ENCODE data around the gene ALDH3B2.
"Not testable (repeated sequence)": the region's sequence is repeated elsewhere in the genome, so short reads cannot be mapped to it uniquely, and the experiment has no call there.

Gene ALDH3B2, protein sequence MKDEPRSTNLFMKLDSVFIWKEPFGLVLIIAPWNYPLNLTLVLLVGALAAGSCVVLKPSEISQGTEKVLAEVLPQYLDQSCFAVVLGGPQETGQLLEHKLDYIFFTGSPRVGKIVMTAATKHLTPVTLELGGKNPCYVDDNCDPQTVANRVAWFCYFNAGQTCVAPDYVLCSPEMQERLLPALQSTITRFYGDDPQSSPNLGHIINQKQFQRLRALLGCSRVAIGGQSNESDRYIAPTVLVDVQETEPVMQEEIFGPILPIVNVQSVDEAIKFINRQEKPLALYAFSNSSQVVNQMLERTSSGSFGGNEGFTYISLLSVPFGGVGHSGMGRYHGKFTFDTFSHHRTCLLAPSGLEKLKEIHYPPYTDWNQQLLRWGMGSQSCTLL

DNA sequence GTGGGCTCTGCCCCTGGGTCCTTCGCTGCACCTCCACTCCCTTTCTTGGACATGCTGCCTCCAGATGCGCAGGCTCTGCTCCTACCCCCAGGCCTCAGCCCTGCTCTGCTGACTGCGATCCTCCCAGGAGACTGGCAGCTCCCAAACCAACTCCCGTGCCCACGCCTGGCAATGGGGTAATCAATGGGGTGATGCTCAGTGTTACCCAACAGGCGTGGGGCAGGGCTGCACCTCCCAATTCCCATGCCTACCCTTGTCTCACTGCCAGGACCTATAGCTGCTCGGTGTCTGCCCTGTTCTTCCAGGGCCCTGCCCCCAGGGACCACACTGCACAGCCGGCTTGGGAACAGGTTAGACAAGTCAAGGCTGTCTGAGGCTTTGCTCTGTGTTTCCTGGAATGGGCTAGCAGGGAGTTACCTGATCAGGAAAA, at the start of gene ALDH3B2:
ALDH3B2 (minus strand) TSS at position 182 of the 430 bp plus-strand sequence. CDS start 7,688 bp downstream, outside the sequence.
- no peak for DNase-seq (ENCODE audit: low read depth)

GRCh38 chr11:67723036-67723435, 48.6 kb upstream of the ALDH3B2 start:
- not testable (repeated sequence) for DNase-seq (ENCODE audit: low read depth)

- not testable (repeated sequence) for DNase-seq (ENCODE audit: low read depth)
These were observed 41.8 kb upstream of the ALDH3B2 start for GRCh38 chr11:67716226-67716625.

GRCh38 chr11:67715801-67716200, 41.4 kb upstream of the ALDH3B2 start:
- not testable (repeated sequence) for DNase-seq (ENCODE audit: low read depth)

- DNase-seq (ENCODE audit: low read depth): peak; percentile 36
These were observed 39.6 kb upstream of the ALDH3B2 start for GRCh38 chr11:67713892-67714509.

GRCh38 chr11:67711676-67712075, 37.3 kb upstream of the ALDH3B2 start:
- DNase-seq (ENCODE audit: low read depth): not testable (repeated sequence)

- DNase-seq (ENCODE audit: low read depth): not testable (repeated sequence)
These were observed 36.8 kb upstream of the ALDH3B2 start for GRCh38 chr11:67711212-67711611.

DNA sequence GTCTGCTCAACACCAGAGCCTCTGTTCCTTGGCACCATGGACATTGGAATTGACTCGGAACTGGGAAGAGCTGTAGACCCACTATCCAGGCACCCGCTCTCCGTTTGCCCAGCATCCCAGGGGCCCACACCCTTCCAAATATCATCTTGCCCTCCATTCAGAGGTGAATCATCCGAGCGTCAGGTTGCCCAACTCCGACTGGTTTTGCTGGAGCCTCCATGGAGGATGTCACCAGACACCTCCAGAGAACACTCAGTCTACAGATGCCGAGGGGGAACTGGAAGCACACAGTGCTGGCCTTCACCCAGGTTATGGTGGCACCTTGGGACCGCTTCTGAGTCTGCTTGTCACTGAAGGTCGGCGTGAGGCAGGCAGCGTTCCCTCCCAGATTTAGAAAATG, 35.4 kb upstream of the ALDH3B2 start:
- DNase-seq (ENCODE audit: low read depth): not testable (repeated sequence)

DNA sequence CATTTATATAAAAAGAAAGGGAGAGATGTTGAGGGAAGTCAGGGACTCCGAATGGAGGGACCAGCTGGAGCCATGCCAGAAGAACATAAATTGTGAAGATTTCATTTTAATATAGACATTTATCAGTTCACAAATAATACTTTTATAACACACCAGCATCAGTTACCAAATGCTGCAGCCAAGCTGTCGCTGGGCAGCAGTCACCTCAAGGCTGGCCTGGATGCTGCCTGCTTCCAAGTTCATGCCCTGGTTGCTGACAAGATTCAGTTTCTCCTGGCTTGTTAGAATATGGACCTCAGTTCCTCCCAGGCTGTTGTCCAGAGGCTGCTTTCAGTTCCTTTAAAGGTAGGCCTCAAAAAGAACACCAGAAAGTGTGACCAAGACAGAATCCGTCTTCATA, 30.8 kb upstream of the ALDH3B2 start:
- no peak for DNase-seq (ENCODE audit: low read depth)

- DNase-seq (ENCODE audit: low read depth): no peak
These were observed 30.1 kb upstream of the ALDH3B2 start for GRCh38 chr11:67704524-67704923.

GRCh38 chr11:67703709-67704108, 29.3 kb upstream of the ALDH3B2 start:
- not testable (repeated sequence) for DNase-seq (ENCODE audit: low read depth)

DNA sequence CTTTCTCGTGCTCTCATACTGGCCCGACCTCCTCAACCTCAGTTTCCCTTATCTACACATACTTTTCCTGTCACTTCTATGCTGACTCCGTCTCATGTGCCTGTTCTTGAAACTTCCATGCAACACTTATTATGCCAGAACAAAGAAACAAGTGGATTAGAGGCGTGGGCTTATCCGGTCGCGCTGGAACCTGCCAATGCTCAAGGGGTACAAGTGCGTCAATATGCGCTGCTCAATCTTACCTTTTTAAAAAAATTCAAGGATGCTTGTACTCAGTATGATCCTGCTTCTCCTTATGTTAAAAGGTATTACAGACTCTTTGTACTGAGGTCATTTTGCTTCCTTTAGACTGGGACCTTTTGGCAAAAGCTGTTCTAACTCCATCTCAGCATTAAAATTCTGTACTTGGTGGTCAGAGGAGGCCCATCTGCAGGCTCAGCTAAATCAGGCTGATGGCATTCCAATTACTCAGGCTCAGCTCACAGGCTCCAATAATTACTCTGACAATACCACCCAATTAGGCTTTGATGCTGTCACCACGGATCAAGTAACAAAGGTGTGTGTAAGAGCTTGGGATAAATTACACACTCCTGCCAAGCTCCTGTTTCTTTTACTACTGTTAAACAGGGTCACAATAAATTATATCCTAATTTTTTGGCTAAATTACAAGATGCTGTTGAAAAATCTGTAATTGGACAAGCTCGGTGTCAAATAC, 26.3 kb upstream of the ALDH3B2 start:
- DNase-seq (ENCODE audit: low read depth): no peak

GRCh38 chr11:67700141-67700540, 25.7 kb upstream of the ALDH3B2 start:
- DNase-seq (ENCODE audit: low read depth): no peak

DNA sequence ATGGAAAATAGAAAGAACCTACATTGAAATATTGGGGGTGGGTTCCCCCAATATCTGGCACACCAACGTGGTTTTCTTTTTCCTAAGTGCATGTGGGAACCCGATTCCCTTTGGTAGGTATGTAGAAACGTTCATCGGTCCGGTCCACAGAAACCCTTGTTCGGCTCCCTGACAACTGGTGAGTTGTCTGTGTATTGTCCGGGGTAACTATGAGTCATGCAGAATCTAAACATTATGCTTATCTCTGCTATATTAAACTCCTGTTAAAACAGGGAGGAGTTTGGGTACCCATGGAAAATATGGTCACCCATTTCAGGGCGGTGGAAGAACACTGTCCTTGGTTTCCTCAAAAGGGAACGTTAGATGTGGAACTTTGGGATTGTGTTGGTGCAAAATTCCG, 25.1 kb upstream of the ALDH3B2 start:
- no peak for DNase-seq (ENCODE audit: low read depth)

- no peak for DNase-seq (ENCODE audit: low read depth)
These were observed 23.8 kb upstream of the ALDH3B2 start for GRCh38 chr11:67698247-67698646.

DNA sequence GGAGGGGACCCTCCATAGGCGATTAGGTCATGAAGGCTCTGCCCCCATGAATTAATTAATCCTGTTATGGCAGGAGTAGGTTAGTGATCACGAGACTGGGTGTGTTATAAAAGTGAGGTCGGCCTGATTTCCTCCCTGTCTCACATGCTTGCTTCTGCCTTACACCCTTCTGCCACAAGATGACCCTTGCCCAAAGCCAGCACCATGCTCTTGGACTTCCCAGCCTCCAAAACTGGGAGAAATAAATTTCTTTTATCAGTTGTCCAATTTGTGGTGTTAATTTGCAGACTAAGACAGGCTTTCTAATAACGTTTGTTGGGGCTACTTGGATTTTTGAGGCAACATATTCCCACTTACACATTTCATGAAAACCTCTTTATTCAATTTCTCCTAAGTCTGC, 23.4 kb upstream of the ALDH3B2 start:
- no peak for DNase-seq (ENCODE audit: low read depth)

GRCh38 chr11:67696998-67697397, 22.6 kb upstream of the ALDH3B2 start:
- no peak for DNase-seq (ENCODE audit: low read depth)

DNA sequence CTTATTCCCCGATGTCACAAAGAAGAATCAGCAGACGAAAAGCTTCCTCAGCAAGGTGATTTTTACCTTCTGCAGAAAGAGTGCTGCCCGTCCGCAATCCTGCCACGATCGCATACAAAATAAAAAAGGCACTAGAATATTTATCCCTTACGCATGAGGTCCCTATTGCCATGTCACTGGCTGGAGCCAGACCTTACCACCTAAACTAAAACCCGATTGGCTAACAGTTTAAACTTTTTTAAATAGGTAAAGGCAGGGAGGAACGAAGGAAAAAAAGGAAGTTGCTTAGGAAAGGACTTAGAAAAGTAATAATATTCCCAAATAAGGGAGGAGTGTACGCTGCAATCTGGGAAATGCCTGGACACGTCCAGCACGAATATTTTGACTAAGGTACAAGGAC, 21.2 kb upstream of the ALDH3B2 start:
- no peak for DNase-seq (ENCODE audit: low read depth)

- no peak for DNase-seq (ENCODE audit: low read depth)
These were observed 20.6 kb upstream of the ALDH3B2 start for GRCh38 chr11:67694875-67695555.

DNA sequence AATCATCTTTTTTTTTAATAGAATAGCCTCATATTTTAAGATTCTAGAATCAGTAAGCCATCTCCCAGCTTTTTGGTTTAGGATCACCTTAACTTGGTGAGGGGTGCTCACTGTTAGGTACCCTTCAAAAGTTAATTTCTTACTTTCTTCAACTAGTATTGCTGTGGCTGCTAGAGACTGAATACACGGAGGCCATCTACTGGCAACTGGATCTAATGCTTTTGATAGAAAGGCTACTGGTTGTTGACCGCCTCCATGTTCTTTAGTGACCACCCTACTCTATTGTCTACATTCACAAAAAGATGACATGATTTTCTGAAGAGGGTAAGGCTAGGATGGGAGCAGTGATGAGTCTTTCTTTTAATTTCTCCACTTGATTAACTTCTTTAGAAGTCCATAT, 16.7 kb upstream of the ALDH3B2 start:
- no peak for DNase-seq (ENCODE audit: low read depth)

- DNase-seq (ENCODE audit: low read depth): no peak
These were observed 14.8 kb upstream of the ALDH3B2 start for GRCh38 chr11:67689178-67689577.

DNA sequence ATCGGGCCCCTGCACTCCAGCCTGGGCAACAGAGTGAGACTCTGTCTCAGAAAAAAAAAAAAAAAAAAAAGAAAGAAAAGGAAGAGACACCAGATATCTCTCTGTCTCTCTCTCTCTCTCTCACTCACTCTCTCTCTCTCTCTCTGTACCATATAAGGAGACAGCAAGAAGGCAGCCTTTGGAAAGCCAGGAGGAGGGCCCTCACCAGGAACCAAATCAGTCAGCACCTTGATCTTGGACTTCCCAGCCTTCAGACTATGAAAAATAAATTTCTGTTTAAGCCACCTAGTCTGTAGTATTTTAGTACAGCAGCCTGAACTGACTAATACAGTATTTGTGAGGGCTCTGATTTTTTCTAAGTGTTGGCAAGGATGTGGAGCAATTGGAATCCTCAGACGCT, 13.6 kb upstream of the ALDH3B2 start:
- no peak for DNase-seq (ENCODE audit: low read depth)

All from activated T-helper 9 cell treated with anti-CD3 and anti-CD28 coated beads, Interleukin-2, amount 50 U/mL, for 16 hours (primary cell).